GM23338 (cell line): ENCODE data around the gene CIAO3. TPM values are rescaled to one million over a fixed set of nuclear protein-coding genes. Genes with fewer than 3 reads are reported as not detected.

Source experiments
- ATAC-seq: fragments of 200-7000 bp; cut with Tn5 transposase; 3 replicates; pipeline ENCODE4 v1.9.1; 2020
- DNase-seq: peaks from one replicate; pipeline ENCODE4 v3.0.0-alpha.2; 2015; ENCODE audit warnings: low spot score
- H2AFZ ChIP-seq: fragments of 200-600 bp; sonication (generic); 2 replicates; pipeline ENCODE4 v1.8.0; 2016; ENCODE audit warnings: antibody characterized with exemption, mild to moderate bottlenecking, moderate library complexity
- H3F3A ChIP-seq: fragments of 200-600 bp; sonication (generic); replicated peaks from 2 replicates; pipeline ENCODE4 v1.8.0; 2017; ENCODE audit warnings: antibody characterized with exemption, mixed run types, low read depth
- H3K27ac ChIP-seq: fragments of 200-600 bp; sonication (generic); 2 replicates; pipeline ENCODE4 v1.6.1; 2016; ENCODE audit warnings: low read depth
- H3K27me3 ChIP-seq: fragments of 200-600 bp; sonication (generic); 2 replicates; pipeline ENCODE4 v1.8.0; 2016; ENCODE audit warnings: mild to moderate bottlenecking, mixed run types, moderate library complexity; ENCODE audit not compliant: insufficient read depth
- H3K36me3 ChIP-seq: fragments of 200-600 bp; sonication (generic); 2 replicates; pipeline ENCODE4 v1.8.0; 2016; ENCODE audit warnings: mild to moderate bottlenecking; ENCODE audit not compliant: insufficient read depth
- H3K4me1 ChIP-seq: fragments of 200-600 bp; sonication (generic); 2 replicates; pipeline ENCODE4 v1.8.0; 2016; ENCODE audit warnings: mild to moderate bottlenecking, moderate library complexity; ENCODE audit not compliant: insufficient read depth
- H3K4me2 ChIP-seq: fragments of 200-600 bp; sonication (generic); 2 replicates; pipeline ENCODE4 v1.7.1; 2017; ENCODE audit warnings: mixed run types
- H3K4me3 ChIP-seq: fragments of 200-600 bp; sonication (generic); 2 replicates; pipeline ENCODE4 v1.6.1; 2016; ENCODE audit warnings: mixed run types
- H3K79me2 ChIP-seq: fragments of 200-600 bp; sonication (generic); replicated peaks from 2 replicates; pipeline ENCODE4 v1.8.0; 2017; ENCODE audit warnings: mild to moderate bottlenecking; ENCODE audit not compliant: insufficient read depth
- H3K9me2 ChIP-seq: fragments of 200-600 bp; sonication (generic); 2 replicates; pipeline ENCODE4 v1.8.0; 2017; ENCODE audit not compliant: insufficient read depth
- H4K20me1 ChIP-seq: fragments of 200-600 bp; sonication (generic); replicated peaks from 2 replicates; pipeline ENCODE4 v1.8.0; 2017; ENCODE audit warnings: mild to moderate bottlenecking; ENCODE audit not compliant: insufficient read depth
- H3K27ac Mint-ChIP-seq: 2 replicates; pipeline ENCODE4 v1.8.0; 2020; ENCODE audit warnings: inconsistent platforms, mild to moderate bottlenecking, moderate library complexity, mixed read lengths
- H3K27me3 Mint-ChIP-seq: 3 replicates; pipeline ENCODE4 v1.8.0; 2022; ENCODE audit warnings: low read depth, mild to moderate bottlenecking, moderate library complexity, mixed read lengths, inconsistent platforms; ENCODE audit not compliant: insufficient read depth, poor library complexity
- H3K36me3 Mint-ChIP-seq: 3 replicates; pipeline ENCODE4 v1.8.0; 2021; ENCODE audit warnings: low read depth, mild to moderate bottlenecking, inconsistent platforms, moderate library complexity, mixed read lengths
- H3K4me1 Mint-ChIP-seq: 3 replicates; pipeline ENCODE4 v1.8.0; 2020; ENCODE audit warnings: mild to moderate bottlenecking, inconsistent platforms, mixed read lengths
- H3K4me3 Mint-ChIP-seq: 3 replicates; pipeline ENCODE4 v1.8.0; 2021; ENCODE audit warnings: moderate library complexity, mild to moderate bottlenecking, inconsistent platforms, mixed read lengths
- H3K9me3 Mint-ChIP-seq: 3 replicates; pipeline ENCODE4 v1.8.0; 2020; ENCODE audit warnings: moderate library complexity, mild to moderate bottlenecking, inconsistent platforms, mixed read lengths
- EZH2phosphoT487 ChIP-seq: fragments of 200-600 bp; sonication (generic); IDR thresholded peaks from one replicate; pipeline ENCODE4 v1.8.1; 2018; ENCODE audit warnings: antibody characterized with exemption; ENCODE audit not compliant: unreplicated experiment
- JUNB ChIP-seq: IDR thresholded peaks from one replicate; pipeline ENCODE4 v1.6.1; 2016; ENCODE audit warnings: antibody characterized with exemption; ENCODE audit not compliant: unreplicated experiment
- NANOG ChIP-seq: IDR thresholded peaks from 2 replicates; pipeline ENCODE4 v1.6.1; 2016; ENCODE audit warnings: antibody characterized with exemption, borderline replicate concordance
- STAT1 ChIP-seq: IDR thresholded peaks from one replicate; pipeline ENCODE4 v1.6.1; 2016; ENCODE audit warnings: antibody characterized with exemption; ENCODE audit not compliant: unreplicated experiment
- polyA plus RNA-seq: library from polyadenylated mRNA; unstranded; fragments of >200 nt; fragmentation: Nextera tagmentation; extraction: Ambion mirVana; gene quantifications from 2 replicates; pipeline ENCODE4 v1.2.1, GENCODE V29; 2016
- total RNA-seq: library from RNA; depleted of rRNA; stranded (reverse); fragments of >200 nt; shearing (Covaris generic); gene quantifications from 2 replicates; pipeline ENCODE4 v1.2.3, GENCODE V29; 2014
- TF ChIP-seq, protein P1 (sequence below): IDR thresholded peaks from one replicate; pipeline ENCODE4 v1.6.1; 2018; ENCODE audit warnings: antibody characterized with exemption; ENCODE audit not compliant: unreplicated experiment
- TF ChIP-seq, protein P2 (sequence below), 2 experiments: fragments of 200-600 bp in 1 of 2; sonication (generic) in 1 of 2; conservative IDR thresholded peaks; 2 replicates each; pipeline versions ENCODE4 v1.5.1 to v1.6.1; 2016 to 2017; ENCODE audit warnings: antibody characterized with exemption in 2 of 2, low read depth in 2 of 2, mild to moderate bottlenecking in 2 of 2, moderate library complexity in 1 of 2
- TF ChIP-seq, protein P3 (sequence below): IDR thresholded peaks from 2 replicates; pipeline ENCODE4 v1.6.1; 2016; ENCODE audit warnings: antibody characterized with exemption
- TF ChIP-seq, protein P4 (sequence below): fragments of 250-450 bp; sonication (Bioruptor Pico); IDR thresholded peaks from 2 replicates; pipeline ENCODE4 v1.5.0; 2020; ENCODE audit warnings: mild to moderate bottlenecking, moderate library complexity

The CIAO3 gene
- total and polyA plus RNA-seq, 2 experiments from 2014 or later = 13.0 to 42.3 TPM

DNA sequence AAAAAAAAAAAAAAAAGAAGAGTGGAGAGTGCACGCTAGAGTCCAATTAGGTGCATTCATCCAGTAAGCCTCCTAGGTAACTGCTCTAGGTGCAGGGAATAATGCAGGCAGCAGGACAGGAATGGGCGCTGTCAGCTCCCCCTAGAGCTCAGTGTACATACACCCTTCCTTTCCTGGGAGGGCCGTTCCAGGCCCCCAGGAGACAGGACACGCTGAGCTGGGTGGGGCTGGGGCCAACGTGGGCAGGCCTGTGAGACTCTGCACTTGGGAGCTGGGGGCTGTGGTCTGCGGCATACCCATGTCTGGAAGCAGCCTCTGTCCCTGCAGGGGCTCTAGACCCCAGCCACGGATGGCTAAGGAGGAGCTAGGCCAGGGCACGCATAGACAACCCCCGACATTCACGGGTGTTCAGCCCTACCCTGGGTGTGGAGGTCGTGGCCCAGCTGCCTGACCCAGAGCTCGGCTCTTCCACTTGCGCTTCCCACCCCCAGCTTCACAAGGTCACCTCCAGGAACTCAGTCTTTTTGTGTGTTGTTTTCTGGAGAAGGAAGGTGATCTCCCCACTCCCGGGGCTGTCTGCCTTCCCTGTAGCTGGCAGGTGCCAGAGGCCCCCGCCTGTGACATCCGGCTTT is 20.9 kb downstream of the CIAO3 start:
- Histone ChIP-seq H3K27me3 (peaks cover 26% of the 10 kb centered on the region), H4K20me1 (no peaks in the 10 kb centered on the region), H3K4me1 (peaks cover 12% of the 10 kb centered on the region; the same call in 1 of the 2 replicates), H2AFZ (no peak overlapping the region), H3K27ac (no peak overlapping the region), H3K9me2 (no peaks in the 10 kb centered on the region), H3K79me2 (no peaks in the 10 kb centered on the region), H3K36me3 (no peaks in the 10 kb centered on the region), H3K4me3 (peak overlapping the region; percentile 82), H3F3A (no peaks in the 10 kb centered on the region), H3K4me2 (peak overlapping the region; percentile 97)
- H3K27me3 Mint-ChIP-seq = peaks cover 25% of the 10 kb centered on the region
- peak overlapping the region; percentile 72 for H3K27ac Mint-ChIP-seq
- peak; percentile 0; the same call in 2 of the 3 replicates for ATAC-seq
- peak overlapping the region; percentile 83 for H3K4me3 Mint-ChIP-seq
- H3K9me3 Mint-ChIP-seq = no peaks in the 10 kb centered on the region
- H3K4me1 Mint-ChIP-seq = peaks cover 13% of the 10 kb centered on the region; the same call in 2 of the 3 replicates
- no peak for DNase-seq
- TF ChIP-seq, protein P1, sequence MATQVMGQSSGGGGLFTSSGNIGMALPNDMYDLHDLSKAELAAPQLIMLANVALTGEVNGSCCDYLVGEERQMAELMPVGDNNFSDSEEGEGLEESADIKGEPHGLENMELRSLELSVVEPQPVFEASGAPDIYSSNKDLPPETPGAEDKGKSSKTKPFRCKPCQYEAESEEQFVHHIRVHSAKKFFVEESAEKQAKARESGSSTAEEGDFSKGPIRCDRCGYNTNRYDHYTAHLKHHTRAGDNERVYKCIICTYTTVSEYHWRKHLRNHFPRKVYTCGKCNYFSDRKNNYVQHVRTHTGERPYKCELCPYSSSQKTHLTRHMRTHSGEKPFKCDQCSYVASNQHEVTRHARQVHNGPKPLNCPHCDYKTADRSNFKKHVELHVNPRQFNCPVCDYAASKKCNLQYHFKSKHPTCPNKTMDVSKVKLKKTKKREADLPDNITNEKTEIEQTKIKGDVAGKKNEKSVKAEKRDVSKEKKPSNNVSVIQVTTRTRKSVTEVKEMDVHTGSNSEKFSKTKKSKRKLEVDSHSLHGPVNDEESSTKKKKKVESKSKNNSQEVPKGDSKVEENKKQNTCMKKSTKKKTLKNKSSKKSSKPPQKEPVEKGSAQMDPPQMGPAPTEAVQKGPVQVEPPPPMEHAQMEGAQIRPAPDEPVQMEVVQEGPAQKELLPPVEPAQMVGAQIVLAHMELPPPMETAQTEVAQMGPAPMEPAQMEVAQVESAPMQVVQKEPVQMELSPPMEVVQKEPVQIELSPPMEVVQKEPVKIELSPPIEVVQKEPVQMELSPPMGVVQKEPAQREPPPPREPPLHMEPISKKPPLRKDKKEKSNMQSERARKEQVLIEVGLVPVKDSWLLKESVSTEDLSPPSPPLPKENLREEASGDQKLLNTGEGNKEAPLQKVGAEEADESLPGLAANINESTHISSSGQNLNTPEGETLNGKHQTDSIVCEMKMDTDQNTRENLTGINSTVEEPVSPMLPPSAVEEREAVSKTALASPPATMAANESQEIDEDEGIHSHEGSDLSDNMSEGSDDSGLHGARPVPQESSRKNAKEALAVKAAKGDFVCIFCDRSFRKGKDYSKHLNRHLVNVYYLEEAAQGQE = no peak
- TF ChIP-seq NANOG = no peak
- TF ChIP-seq STAT1 = no peak
- no peak for TF ChIP-seq JUNB
- TF ChIP-seq, protein P2, sequence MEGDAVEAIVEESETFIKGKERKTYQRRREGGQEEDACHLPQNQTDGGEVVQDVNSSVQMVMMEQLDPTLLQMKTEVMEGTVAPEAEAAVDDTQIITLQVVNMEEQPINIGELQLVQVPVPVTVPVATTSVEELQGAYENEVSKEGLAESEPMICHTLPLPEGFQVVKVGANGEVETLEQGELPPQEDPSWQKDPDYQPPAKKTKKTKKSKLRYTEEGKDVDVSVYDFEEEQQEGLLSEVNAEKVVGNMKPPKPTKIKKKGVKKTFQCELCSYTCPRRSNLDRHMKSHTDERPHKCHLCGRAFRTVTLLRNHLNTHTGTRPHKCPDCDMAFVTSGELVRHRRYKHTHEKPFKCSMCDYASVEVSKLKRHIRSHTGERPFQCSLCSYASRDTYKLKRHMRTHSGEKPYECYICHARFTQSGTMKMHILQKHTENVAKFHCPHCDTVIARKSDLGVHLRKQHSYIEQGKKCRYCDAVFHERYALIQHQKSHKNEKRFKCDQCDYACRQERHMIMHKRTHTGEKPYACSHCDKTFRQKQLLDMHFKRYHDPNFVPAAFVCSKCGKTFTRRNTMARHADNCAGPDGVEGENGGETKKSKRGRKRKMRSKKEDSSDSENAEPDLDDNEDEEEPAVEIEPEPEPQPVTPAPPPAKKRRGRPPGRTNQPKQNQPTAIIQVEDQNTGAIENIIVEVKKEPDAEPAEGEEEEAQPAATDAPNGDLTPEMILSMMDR (conservative IDR thresholded peaks at IDR 0.05; ENCODE audit: low read depth in 2 of 2) = peak; percentile 22 to 33; a peak in 2 of 4 replicates
- TF ChIP-seq, protein P3, sequence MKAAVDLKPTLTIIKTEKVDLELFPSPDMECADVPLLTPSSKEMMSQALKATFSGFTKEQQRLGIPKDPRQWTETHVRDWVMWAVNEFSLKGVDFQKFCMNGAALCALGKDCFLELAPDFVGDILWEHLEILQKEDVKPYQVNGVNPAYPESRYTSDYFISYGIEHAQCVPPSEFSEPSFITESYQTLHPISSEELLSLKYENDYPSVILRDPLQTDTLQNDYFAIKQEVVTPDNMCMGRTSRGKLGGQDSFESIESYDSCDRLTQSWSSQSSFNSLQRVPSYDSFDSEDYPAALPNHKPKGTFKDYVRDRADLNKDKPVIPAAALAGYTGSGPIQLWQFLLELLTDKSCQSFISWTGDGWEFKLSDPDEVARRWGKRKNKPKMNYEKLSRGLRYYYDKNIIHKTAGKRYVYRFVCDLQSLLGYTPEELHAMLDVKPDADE = no peak
- TF ChIP-seq EZH2phosphoT487 = no peak
- TF ChIP-seq, protein P4, sequence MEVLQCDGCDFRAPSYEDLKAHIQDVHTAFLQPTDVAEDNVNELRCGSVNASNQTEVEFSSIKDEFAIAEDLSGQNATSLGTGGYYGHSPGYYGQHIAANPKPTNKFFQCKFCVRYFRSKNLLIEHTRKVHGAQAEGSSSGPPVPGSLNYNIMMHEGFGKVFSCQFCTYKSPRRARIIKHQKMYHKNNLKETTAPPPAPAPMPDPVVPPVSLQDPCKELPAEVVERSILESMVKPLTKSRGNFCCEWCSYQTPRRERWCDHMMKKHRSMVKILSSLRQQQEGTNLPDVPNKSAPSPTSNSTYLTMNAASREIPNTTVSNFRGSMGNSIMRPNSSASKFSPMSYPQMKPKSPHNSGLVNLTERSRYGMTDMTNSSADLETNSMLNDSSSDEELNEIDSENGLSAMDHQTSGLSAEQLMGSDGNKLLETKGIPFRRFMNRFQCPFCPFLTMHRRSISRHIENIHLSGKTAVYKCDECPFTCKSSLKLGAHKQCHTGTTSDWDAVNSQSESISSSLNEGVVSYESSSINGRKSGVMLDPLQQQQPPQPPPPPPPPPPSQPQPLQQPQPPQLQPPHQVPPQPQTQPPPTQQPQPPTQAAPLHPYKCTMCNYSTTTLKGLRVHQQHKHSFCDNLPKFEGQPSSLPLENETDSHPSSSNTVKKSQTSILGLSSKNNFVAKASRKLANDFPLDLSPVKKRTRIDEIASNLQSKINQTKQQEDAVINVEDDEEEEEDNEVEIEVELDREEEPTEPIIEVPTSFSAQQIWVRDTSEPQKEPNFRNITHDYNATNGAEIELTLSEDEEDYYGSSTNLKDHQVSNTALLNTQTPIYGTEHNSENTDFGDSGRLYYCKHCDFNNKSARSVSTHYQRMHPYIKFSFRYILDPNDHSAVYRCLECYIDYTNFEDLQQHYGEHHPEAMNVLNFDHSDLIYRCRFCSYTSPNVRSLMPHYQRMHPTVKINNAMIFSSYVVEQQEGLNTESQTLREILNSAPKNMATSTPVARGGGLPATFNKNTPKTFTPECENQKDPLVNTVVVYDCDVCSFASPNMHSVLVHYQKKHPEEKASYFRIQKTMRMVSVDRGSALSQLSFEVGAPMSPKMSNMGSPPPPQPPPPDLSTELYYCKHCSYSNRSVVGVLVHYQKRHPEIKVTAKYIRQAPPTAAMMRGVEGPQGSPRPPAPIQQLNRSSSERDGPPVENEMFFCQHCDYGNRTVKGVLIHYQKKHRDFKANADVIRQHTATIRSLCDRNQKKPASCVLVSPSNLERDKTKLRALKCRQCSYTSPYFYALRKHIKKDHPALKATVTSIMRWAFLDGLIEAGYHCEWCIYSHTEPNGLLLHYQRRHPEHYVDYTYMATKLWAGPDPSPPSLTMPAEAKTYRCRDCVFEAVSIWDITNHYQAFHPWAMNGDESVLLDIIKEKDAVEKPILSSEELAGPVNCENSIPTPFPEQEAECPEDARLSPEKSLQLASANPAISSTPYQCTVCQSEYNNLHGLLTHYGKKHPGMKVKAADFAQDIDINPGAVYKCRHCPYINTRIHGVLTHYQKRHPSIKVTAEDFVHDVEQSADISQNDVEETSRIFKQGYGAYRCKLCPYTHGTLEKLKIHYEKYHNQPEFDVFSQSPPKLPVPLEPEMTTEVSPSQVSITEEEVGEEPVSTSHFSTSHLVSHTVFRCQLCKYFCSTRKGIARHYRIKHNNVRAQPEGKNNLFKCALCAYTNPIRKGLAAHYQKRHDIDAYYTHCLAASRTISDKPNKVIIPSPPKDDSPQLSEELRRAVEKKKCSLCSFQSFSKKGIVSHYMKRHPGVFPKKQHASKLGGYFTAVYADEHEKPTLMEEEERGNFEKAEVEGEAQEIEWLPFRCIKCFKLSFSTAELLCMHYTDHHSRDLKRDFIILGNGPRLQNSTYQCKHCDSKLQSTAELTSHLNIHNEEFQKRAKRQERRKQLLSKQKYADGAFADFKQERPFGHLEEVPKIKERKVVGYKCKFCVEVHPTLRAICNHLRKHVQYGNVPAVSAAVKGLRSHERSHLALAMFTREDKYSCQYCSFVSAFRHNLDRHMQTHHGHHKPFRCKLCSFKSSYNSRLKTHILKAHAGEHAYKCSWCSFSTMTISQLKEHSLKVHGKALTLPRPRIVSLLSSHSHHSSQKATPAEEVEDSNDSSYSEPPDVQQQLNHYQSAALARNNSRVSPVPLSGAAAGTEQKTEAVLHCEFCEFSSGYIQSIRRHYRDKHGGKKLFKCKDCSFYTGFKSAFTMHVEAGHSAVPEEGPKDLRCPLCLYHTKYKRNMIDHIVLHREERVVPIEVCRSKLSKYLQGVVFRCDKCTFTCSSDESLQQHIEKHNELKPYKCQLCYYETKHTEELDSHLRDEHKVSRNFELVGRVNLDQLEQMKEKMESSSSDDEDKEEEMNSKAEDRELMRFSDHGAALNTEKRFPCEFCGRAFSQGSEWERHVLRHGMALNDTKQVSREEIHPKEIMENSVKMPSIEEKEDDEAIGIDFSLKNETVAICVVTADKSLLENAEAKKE (CRISPR knock-in tag) = no peak
- no peaks in the 10 kb centered on the region for H3K36me3 Mint-ChIP-seq
